ENCODE results near the gene SLK. TPM values are rescaled to one million over a fixed set of nuclear protein-coding genes. Genes with fewer than 3 reads are reported as not detected.

Gene SLK
- total and polyA plus RNA-seq, 2 of the 4 experiments (the other 2 are of a cell fraction) = 8.1 to 21.5 TPM

DNA sequence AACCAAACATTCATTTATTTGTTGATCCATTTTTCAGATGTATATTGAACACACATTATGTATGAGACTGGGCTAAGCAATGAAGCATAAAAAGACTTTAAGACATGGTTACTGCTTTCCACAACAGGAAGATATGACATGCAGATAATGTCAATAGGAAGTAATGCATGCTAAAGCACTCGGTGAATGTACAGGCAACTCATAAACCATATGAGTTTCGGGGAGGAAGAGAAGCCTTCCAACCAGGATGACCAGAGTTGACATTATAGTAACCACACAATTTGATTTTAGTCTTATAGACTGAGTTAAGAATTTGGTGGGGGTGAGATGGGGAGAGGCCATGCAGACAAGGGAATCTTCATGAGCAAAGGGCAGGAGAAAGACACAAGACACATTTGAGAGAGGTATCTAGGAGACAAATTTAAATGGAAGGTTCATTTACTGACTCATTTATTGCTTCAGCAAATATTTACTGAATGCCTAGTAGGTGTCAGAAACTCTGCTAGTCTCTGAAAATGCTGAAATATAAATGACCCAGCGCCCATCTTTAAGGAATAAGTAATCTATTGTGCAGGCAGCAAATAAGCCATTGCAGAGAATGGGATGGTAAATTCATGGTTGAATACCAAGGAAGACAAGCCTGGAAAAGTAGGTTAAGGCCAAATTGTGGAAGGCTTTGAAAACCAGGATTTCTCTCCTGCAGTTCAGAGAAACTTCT, 19.0 kb upstream of the SLK start:
- no peak overlapping the region for H3K27ac ChIP-seq (ENCODE audit: insufficient read depth, low read length)
- H2BK5ac ChIP-seq (ENCODE audit: low read depth, low read length, poor library complexity, severe bottlenecking) = no peak overlapping the region
- H3K27me3 ChIP-seq (ENCODE audit: control insufficient read depth, insufficient read depth, low read length) = peaks cover 21% of the 10 kb centered on the region
- dilution Hi-C loops (cut with HindIII; ENCODE audit: low sequenced_read_pairs, unreplicated experiment) = no loop called here
- no peak overlapping the region for H2AK5ac ChIP-seq (ENCODE audit: low read depth, low read length)
- H3K14ac ChIP-seq (replicated peaks; ENCODE audit: low read depth, low read length) = no peak overlapping the region
- ChIA-PET CTCF (no interaction called here), POLR2A (ENCODE audit: unreplicated experiment) (no interaction called here)
- no peak overlapping the region for H4K91ac ChIP-seq (ENCODE audit: insufficient read depth, low read depth, low read length)
- no TSS peak for BruUV-seq (replicated peaks)
- no peaks in the 10 kb centered on the region for H3K9me1 ChIP-seq (ENCODE audit: insufficient read depth, low read length)
- H4K20me1 ChIP-seq (ENCODE audit: insufficient read depth, low read length) = no peaks in the 10 kb centered on the region
- H3K4me2 ChIP-seq (ENCODE audit: low read depth, low read length) = no peak overlapping the region
- no peaks in the 10 kb centered on the region for H3K4me1 ChIP-seq (ENCODE audit: control insufficient read depth, insufficient read depth, low read length)
- H3K18ac ChIP-seq (ENCODE audit: low read depth, low read length) = no peak overlapping the region
- intact Hi-C loops (cut with micrococcal nuclease) = no loop called here
- H3K9ac ChIP-seq (ENCODE audit: low read depth, low read length) = no peak overlapping the region
- in situ Hi-C loops (cut with MboI; ENCODE audit: low sequenced_read_pairs) = no loop called here
- H2BK20ac ChIP-seq (ENCODE audit: low read depth, low read length) = no peak overlapping the region
- H2AK9ac ChIP-seq (replicated peaks; ENCODE audit: low read depth, low read length, poor library complexity) = no peak overlapping the region
- H3K4ac ChIP-seq (ENCODE audit: low read depth, low read length) = no peak overlapping the region
- no peak for DNase-seq
- H2BK15ac ChIP-seq (ENCODE audit: low read depth, low read length) = no peak overlapping the region
- no peak overlapping the region for H3K23ac ChIP-seq (ENCODE audit: low read depth, low read length)
- H3K56ac ChIP-seq (ENCODE audit: extremely low read depth, insufficient read depth, low read length) = no peak overlapping the region
- H3K79me1 ChIP-seq (ENCODE audit: low read depth in 1 of 2, low read length in 2 of 2) = no peaks in the 10 kb centered on the region
- no peak for ATAC-seq (ENCODE audit: low read depth)
- no peak overlapping the region for H2AFZ ChIP-seq (replicated peaks; ENCODE audit: low read length, poor library complexity)
- no peak overlapping the region for H4K5ac ChIP-seq (ENCODE audit: low read depth, low read length)
- TF ChIP-seq NFE2L2 (IDR thresholded peaks at IDR 0.05; ENCODE audit: low read depth, low read length) (no peak), FOS (IDR thresholded peaks at IDR 0.05; ENCODE audit: low read depth, low read length) (no peak)
- TF ChIP-seq, protein P1, sequence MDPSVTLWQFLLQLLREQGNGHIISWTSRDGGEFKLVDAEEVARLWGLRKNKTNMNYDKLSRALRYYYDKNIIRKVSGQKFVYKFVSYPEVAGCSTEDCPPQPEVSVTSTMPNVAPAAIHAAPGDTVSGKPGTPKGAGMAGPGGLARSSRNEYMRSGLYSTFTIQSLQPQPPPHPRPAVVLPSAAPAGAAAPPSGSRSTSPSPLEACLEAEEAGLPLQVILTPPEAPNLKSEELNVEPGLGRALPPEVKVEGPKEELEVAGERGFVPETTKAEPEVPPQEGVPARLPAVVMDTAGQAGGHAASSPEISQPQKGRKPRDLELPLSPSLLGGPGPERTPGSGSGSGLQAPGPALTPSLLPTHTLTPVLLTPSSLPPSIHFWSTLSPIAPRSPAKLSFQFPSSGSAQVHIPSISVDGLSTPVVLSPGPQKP (IDR thresholded peaks at IDR 0.05; ENCODE audit: borderline replicate concordance, low read depth, low read length) = no peak
- 67% methylated on average over 1 of the region's 3 CpGs; no CpG with 5 or more reads in 1 of the 2 experiments for WGBS, 2 experiments (ENCODE audit: extremely low coverage in 2 of 2, insufficient read length in 1 of 2)
- no peaks in the 10 kb centered on the region for H3K9me3 ChIP-seq (ENCODE audit: control insufficient read depth, insufficient read depth, low read length)
- no peak overlapping the region for H4K8ac ChIP-seq (ENCODE audit: low read depth in 2 of 2, low read length in 2 of 2)
- no peaks in the 10 kb centered on the region for H3K36me3 ChIP-seq (ENCODE audit: control insufficient read depth, insufficient read depth, low read length)
- no peak overlapping the region for H3K4me3 ChIP-seq (ENCODE audit: insufficient read depth, low read depth, low read length)
- H2BK120ac ChIP-seq (ENCODE audit: low read depth, low read length) = no peak overlapping the region

Data from IMR-90 (cell line).